Activated CD4-positive, alpha-beta T cell treated with anti-CD3 and anti-CD28 coated beads, Interleukin-2, amount 50 U/mL, for 4 hours (primary cell): ENCODE measurements around the gene NR2F6.
"Not testable (repeated sequence)": the region's sequence is repeated elsewhere in the genome, so short reads cannot be mapped to it uniquely, and the experiment has no call there.

Experiments
- DNase-seq, 2 experiments: peaks; one replicate each; pipeline ENCODE4 v3.0.0-alpha.2; 2020

The NR2F6 gene

DNA sequence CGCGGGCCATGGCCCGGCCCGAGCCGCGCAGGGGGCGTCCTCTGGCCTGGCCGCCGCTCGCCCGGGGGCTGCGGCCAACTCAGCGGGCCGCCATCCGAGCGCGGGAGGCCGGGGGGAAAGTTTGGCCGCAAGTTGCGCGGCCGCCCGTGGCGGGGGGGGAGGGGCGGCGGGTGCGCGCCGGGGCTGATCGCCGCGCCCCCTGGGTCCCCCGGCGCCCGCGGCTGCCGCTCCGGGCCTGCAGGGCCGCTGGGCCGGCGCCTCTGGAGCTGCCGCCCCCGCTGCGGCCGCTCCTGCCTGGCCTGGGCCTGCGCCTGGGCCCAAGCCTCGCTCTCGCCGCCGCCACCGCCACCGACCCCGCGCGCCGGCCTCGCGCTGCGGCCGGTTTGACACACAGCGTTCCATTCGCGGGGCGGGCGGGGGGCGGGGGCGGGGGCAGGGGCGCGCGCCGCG, at the start of gene NR2F6:
Gene NR2F6, minus strand, starts transcription at position 385 of the 450 bp plus-strand sequence. CDS start 699 bp downstream, outside the sequence.
- no peak for DNase-seq

DNA sequence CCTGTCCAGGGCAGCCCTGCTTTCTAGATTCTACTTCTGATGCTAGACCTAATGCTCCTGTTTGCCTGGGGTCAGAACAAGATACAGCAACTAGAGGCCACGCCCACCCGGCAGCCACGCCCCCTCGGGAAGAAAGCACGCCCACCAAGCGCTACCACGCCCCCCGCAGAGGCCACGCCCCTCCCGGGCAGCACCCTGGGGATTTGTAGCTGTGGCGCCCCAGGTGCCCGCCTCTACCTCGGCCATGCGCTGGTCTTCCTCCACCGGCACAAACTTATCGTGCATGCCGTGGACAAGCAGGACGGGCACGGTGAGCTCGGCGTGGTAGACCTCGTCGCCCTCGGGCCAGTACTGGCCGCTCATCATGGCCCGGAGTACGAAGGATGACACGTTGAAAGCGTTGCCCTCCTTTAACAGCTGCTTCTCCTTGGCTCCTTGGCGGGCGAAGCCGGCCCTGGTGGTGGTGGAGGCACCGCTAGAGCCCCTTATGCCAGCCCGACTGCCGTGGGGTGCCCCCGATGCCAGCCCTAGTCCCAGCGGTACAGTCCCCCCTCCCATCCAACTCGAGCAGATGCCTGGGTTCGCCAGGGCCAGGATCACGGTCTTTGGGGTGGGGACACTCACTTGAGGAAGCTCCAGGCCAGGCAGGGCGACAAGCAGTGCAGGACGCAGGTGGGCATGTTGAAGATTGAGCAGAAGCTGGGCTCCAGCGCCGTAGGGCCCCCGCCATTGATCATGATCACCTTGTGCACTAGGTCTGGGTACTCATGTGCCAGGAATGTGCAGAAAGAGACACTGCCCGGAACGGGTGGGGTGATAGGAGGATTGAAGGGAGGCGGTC, 48.6 kb upstream of the NR2F6 start:
- peak; percentile 21 to 31 for DNase-seq

DNA sequence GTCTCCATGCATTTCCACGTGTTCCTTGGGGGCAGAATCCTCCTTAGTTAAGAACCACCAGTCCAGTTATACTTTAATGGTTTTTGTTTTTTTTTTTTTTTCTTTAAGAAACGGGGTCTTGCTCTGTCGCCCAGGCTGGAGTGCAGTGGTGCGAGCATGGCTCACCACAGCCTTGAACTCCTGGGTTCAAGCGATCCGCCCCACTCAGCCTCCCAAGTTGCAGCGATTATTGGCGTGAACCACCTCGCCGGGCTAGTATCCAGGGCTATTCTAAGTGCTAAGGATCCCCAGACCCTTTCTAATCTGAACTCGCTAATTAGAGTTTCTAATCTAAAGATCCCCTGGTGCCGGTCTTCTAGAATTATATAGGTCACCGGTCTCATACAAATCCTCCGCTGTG, 47.9 kb upstream of the NR2F6 start:
- DNase-seq = no peak

DNA sequence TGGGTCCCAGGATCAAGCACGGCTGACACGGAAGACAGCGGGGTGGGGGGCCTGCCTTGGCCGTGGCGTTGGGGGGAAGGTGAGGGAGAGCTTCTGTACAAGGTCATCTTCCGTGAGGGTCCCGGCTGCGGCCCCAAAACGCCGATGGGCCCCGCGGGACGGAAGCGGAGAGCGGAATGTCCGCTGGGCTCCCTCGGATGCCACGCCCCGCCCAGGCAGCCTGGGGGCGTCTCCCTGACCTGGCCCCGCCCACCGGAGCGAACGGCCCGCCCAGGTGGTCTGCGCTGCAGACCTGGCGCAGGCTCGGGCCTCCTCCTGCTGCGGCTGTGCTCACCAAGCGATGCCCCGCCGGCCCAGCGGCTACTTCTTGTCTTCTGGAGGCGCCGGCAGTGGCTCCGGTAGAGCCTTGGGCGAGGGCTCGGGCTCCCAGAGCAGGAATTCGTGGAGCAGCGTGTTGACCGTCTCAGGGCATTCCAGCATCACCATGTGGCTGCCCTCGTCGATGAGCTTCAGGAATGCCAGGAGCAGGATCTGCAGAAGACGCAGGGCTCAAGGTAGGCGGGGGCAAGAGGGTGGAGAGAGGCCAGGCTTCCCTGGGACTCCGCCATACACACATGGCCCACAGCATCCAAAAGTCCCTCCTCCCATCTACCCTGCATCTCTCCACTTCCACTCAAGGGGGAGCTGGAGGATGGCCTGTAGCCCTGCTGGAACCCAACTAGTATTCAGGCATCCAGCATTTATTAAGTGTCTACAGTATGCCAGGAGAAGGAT, 46.8 kb upstream of the NR2F6 start:
- DNase-seq = peak; percentile 64 to 67

DNA sequence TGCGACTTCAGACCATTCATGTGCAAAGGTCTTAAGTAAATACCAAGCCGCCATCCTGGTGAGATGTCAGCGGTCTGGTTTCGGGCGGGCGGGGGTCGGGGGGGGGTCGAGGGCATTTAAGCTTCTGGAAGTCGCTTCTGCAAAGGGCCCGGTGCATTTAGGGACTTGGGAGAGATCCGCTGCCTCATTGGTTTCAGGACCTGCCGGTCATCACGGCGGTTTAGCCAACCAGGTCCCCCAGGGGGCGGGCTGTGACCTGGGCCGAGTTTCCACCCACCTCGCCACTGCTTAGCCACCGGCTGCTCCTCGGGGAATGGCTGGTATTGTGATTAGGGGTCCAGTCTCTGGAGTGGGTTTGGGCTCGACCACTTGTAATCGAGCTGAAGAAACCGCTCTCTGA, 43.8 kb upstream of the NR2F6 start:
- DNase-seq = no peak

DNA sequence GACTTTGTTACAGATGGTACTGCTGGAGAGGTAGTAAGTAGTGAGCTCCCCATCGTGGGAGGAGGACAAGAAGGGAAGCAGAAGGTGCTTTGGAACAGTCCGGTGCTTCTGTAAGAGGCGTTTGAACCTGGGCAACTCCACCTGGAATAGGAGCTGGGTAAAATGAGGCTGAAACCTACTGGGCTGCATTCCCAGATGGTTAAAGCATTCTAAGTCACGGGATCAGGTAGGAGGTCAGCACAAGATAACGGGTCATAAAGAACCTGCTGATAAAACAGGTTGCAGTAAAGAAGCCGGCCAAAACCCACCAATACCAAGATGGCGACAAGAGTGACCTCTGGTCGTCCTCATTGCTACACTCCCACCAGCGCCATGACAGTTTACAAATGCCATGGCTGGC, 41.0 kb upstream of the NR2F6 start:
- DNase-seq = no peak

DNA sequence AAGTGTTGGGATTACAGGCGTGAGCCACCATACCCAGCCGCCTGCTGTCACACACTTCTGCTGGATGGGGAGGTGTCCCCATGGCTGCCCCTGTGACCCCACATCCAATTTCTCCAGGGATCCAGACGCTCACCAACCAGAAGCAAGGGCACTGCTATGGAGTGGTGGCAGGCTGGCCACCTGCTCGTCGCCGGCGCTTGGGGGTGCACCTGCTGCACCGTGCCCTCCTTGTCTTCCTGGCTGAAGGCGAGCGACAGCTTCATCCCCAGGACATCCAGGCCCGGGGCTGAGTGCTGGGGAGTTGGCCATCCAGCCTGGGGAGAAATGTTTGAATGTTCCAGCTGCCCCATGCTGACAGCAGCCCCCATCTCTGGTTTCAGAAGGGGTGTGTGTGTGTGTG, 40.5 kb upstream of the NR2F6 start:
- no peak for DNase-seq

DNA sequence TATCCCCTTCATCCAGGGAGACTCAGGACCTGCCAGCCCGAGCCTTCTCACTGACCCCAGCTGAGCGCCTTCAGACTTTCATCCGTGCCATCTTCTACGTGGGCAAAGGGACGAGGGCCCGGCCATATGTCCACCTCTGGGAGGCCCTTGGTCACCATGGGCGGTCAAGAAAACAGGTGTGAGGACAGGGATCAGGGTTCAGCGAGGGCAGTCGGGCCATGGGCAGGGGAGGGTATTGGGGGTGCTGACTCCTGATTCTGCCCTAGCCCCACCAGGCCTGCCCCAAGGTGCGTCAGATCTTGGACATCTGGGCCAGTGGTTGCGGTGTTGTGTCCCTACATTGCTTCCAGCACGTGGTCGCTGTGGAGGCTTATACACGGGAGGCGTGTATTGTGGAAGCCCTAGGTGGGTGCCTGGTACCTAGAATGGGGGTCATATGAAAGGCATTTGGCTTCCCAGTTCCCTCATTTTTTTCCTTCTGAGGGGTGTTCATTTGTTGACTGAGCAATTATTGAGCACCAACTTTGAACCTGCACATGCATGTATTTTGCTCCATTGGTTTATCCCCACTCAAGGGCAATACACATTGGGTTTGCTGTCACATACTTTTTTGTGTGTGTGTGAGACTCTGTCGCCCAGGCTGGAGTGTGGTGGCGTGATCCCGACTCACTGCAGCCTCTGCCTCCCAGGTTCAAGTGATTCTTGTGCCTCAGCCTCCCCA, 39.9 kb upstream of the NR2F6 start:
- no peak for DNase-seq

DNA sequence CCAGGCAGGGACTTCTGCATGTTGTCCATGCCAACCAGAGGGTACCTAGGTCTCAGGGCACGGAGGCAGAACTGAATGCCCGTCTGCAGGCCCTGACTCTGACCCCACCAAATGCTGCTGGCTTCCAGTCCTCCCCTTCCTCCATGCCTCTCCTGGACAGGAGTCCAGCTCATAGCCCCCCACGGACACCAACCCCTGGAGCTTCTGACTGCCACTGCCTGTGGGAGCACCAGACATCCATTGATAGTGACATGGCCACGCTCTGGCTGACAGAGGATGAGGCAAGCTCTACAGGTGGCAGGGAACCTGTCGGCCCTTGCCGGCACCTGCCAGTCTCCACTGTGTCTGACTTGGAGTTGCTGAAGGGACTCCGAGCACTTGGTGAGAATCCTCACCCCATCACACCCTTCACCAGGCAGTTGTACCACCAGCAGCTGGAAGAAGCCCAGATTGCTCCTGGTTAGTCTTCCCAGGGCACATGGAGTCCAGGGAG, 37.8 kb upstream of the NR2F6 start:
- no peak for DNase-seq

DNA sequence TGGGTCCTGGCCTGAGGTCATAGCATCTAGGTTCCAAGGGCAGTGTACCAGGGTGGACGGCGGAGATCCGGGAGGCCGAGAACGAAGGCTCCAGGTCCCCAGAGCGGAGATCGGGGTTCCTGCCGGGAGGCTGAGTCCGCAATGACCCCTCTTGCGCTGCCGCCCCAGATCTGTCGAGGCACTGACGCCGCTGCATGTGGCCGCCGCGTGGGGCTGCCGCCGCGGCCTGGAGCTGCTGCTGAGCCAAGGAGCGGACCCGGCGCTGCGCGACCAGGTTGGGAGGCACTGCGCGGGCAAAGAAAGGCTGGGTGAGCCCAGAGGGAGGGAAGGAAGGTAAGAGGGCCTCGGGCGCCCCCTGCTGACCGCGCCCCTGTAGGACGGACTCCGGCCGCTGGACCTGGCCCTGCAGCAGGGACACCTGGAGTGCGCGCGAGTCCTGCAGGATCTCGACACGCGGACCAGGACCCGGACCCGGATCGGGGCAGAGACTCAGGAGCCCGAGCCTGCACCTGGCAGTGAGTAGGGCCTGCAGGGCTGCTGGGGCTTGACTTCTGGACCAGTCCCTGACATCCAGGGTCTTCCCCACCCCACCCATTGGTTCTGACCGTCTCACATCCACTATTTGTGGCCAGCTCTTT, 36.9 kb upstream of the NR2F6 start:
- peak; percentile 71 to 72 for DNase-seq

DNA sequence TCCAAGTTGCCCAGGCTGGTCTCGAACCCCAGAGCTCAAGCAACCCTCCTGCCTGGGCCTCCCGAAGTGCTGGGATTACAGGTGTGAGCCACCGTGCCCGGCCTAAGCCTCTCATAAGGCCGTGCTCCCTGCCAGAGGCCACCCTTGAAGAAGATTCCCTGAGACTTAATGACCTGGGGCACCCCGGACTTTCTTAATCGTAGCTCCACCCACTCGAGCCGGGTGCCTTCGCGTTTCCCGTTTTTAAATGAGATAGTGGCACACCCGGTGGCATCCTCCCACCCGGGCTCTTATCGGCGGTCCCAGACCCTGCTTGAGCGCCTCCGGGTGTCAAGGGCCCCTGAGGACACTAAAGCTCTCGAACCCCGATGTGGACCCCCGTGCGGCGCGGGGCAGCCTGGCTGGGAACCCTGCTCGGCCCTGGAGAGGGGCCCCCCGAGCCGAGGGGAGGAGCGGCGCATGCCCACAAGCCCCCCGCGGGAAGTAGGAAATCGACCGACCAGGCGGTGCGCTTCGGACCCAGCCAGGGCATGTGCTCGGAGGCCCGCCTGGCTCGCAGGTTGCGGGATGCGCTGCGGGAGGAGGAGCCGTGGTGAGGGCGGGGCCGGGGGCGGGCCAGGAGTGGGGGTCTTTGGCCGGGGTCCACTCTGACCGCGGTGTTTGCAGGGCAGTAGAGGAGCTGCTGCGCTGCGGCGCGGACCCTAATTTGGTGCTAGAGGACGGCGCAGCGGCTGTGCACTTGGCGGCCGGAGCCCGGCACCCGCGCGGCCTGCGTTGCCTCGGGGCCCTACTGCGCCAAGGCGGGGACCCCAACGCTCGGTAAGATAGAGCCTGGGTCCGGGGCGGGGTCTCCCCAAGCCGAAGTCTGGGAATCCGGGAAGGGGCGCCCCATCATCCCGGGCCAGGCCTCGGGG, 35.9 kb upstream of the NR2F6 start, which contains the start of gene ANKLE1:
Gene ANKLE1, plus strand, starts transcription at position 511 of the 914 bp plus-strand sequence. Its CDS starts 20 bp downstream, at position 531.
- peak in 1 of 2 experiments; percentile 26 for DNase-seq

DNA sequence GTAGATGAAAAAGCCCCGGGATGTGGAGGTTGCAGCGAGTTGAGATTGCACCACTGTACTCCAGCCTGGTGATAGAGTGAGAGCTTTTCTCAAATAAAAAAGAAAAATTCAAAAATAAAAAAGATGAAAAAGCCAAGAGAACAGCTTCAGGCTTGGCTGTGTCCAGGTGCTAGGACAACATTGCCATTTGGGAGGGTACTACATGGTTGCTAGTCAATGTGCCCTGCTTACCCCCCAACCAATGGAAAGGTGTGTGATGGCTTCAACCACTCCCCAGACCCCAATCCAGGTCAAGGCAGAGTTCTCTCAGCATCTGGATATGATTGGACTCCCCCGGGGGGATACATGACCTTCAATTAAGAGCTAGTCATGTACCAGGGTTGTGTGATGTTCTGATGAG, 33.7 kb upstream of the NR2F6 start:
- no peak for DNase-seq

DNA sequence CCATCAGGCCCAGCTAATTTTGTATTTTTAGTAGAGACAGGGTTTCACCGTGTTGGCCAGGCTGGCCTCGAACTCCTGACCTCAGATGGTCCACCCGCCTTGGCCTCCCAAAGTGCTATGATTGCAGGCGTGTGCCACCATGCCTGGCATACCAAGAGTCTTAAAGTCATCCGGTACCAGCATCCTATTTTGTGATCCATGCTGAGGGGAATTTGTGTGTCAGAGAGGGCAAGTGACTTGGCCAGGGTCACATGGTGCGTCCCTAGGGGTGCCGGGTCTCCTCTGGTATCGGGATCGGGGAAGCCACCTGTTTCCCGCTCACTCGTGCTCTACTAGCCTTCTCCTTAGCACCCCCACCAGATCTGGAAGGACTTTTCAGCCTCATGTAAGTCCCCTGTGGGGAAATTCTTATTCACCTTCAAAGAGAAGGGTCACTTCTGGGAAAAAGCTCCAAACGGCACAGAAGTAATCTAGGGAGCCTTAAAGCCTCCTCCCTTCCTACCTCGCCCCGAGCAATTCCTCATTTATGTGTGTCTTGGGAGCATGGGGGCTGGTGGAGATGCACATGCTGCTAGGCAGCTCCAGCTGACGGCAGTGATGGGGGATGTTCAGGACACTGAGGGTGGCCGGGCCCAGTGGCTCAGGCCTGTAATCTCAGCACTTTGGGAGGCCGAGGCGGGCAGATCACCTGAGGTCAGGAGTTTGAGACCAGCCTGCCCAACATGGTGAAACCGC, 29.9 kb upstream of the NR2F6 start:
- DNase-seq = no peak

DNA sequence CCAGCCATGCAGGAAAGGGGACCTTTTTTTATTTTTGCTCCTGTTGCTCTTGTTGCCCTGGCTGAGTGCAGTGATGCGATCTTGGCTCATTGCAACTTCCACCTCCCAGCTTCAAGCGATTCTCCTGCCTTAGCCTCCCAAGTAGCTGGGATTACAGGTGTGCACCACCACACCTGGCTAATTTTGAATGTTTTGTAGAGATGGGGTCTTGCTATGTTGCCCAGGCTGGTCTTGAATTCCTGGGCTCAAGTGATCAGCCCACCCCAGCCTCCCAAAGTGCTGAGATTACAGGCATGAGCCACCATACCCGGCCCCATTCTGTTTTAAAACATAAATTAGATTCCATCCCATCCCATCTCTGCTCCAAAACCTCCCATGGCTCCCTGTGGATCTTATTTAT, 29.2 kb upstream of the NR2F6 start:
- not testable (repeated sequence) for DNase-seq

DNA sequence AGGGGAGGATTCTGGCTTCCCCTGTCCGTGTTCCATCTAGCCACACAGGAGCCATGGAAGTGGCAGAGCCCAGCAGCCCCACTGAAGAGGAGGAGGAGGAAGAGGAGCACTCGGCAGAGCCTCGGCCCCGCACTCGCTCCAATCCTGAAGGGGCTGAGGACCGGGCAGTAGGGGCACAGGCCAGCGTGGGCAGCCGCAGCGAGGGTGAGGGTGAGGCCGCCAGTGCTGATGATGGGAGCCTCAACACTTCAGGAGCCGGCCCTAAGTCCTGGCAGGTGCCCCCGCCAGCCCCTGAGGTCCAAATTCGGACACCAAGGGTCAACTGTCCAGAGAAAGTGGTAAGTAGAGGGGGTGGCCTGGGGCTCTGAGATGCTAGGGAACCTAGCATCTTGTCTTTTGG, 23.0 kb upstream of the NR2F6 start:
- no peak for DNase-seq

DNA sequence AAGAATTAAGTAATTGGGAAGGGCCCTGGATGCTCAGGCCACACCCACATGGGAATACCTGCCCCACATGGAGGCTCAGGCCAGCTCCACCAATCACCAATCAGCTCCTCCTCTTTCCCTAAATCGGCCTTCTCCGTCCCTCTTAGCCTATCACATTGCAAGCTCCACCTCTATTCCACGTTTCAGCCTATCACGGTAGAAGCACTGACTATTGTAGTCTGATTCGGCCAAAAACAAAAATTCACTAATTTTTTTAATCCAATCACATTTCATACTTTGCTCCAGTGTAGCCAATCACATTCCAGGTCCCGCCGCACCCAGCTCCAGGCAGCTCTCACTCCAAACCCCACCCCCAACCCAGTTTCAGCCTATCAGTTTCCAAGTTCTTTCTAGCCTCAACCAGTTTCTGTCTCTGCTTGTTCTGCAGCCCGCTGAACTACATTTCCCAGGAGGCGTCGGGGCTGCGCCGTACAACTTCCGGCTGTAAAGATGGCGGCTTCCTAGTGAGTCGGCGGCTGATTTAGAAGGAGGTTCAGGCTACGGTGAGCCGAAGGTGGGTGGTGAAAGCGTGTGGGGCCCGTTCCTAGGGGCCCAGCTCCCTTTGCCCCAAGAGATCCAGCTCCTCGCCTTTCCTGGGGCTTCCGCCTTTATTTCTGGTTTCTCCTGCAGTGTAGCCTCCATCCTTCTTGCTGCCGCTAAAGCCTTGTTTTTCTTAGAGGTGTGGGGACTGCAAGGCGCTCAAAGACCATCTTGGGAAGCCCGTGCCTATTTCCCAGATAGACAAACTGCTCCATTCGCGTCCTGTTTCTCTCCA, 21.5 kb upstream of the NR2F6 start, which contains the start of gene BABAM1:
Gene BABAM1, plus strand, starts transcription at position 469 of the 814 bp plus-strand sequence. CDS start 1,364 bp downstream, outside the sequence.
- peak; percentile 92 to 94 for DNase-seq

DNA sequence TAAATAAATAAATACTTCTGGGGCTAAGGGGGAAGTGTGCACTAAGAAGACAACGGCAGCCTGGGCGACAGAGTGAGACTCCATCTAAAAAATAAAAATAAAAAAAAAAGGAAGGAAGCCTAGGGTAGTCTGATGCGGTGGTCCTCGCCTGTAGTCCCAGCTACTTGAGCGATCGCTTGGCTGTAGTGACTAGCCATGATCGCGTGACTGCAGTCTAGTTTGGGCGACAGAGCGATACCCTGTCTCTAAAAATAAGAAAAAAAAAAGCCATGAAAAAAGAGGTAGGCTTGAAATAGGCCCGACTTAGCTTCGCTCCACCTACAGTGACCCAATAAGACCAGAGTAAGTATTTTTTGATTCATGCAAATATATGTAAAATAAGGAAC, 20.9 kb upstream of the NR2F6 start:
- DNase-seq = no peak

DNA sequence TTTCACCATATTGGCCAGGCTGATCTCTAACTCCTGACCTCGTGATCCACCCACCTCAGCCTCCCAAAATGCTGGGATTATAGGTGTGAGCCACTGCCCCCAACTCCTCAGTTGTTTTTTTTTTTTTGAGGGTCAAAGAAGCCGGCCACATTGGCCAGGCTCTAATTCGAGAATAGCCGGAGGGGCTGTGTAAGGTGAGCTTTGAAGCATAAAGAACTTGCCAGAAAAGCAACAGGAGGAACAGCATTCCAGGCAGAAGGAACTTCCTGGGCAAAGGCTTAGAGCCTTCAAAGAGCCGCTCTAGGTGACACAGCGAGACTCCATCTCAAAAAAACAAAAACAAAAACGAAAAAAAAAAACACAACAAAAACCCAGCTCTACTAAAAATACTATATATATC, 20.3 kb upstream of the NR2F6 start:
- DNase-seq = no peak

DNA sequence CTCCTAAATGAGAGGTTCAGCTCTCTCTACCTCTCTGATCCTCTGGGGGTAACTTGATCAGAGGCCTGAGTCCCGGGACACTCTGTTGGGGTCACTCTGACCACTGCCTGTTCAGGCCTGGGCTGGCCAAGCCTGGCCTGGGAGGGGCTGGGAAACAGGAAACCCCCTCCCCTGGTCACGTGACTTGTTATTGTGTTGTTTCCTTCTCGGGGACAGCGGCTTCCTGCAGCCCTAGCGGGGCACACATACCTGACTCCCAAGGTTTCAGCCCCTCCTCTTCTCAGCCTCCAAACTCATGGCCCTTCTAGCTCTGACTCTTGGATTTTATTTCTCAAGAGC, 18.9 kb upstream of the NR2F6 start, which contains the start of gene USHBP1:
Gene USHBP1, minus strand, starts transcription at position 105 of the 339 bp plus-strand sequence. CDS start 446 bp downstream, outside the sequence.
- DNase-seq = no peak
